Measurements from ENCODE around the gene HLA-DQB1.

DNA sequence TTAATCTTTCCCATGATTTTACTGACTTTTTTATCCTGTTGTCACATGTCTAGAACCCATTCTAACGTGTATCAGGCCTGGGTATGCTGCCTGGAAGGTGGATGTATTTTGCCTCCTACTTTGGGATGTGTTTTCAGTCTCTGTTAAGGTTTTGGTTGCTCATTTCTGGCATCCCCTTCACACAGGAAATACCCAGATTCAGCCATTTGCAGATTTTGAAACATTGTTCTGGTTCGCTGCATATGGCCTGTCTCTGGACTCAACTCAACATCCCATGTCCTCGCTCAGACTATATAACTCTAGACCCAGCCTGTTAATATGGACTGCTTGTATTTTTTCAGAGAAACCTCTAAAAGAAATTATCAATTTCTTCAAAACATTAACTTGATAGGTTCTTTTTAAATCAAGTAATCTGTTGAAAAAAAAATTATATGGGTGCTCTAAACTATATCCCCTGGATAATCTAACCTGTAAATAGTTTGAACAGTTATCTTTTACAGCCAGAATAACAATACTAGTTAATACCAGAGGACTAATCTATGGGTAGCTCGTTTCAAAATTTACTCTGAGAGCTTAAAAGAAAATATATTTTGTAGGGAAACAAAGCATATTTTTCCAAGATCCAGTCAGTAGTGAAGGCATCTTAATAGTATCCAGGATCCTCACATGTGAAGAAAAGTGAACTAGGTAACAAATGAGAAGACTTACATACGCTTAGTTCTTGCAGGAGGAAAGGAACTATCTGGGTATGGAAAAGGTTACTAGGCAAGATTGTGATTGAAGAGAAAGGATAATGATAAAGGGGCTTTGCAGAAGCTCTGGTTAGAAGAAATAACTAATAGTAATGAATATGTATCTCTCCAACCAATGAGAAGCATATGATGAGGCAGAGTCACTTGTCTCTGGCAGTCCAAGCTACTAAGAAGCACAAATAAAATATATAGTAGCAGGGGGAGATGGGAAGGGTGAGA is 23.4 kb upstream of the HLA-DQB1 start:
- no peak for TF ChIP-seq CTCF (IDR thresholded peaks at IDR 0.05)
- TF ChIP-seq POLR2A (IDR thresholded peaks at IDR 0.05): no peak

All from right lobe of liver (tissue), 4 donors.